ENCODE results near the gene PABPC1L.

DNA sequence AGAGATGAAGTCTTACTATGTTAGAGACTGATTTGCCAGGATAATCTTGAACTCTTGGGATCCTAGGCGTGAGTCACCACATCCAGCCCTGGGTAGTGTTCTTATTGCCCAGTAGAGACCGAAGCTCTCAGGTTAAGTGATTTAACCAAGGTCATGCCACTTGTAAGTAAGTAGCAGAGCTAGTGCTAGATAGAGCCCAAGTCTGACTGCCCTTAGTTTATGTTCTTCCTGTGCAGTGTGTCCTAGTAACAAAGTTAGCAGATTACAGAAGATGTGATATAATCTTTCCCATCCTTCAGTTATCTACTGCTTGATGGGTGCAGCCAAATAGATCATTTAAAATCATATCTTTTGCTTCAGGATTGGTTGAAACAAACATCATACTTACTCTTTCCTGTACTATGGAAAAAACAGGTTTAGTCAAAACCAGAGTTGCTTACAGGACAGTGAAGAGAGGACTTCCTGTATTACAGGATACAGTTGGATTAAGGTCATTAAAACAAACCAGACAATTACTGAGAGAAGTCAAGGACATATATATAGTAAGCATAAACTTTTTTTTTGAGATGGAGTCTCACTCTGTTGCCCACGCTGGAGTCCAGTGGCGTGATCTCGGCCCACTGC is 9.5 kb upstream of the PABPC1L start:
- TF ChIP-seq, protein P1, sequence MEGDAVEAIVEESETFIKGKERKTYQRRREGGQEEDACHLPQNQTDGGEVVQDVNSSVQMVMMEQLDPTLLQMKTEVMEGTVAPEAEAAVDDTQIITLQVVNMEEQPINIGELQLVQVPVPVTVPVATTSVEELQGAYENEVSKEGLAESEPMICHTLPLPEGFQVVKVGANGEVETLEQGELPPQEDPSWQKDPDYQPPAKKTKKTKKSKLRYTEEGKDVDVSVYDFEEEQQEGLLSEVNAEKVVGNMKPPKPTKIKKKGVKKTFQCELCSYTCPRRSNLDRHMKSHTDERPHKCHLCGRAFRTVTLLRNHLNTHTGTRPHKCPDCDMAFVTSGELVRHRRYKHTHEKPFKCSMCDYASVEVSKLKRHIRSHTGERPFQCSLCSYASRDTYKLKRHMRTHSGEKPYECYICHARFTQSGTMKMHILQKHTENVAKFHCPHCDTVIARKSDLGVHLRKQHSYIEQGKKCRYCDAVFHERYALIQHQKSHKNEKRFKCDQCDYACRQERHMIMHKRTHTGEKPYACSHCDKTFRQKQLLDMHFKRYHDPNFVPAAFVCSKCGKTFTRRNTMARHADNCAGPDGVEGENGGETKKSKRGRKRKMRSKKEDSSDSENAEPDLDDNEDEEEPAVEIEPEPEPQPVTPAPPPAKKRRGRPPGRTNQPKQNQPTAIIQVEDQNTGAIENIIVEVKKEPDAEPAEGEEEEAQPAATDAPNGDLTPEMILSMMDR (IDR thresholded peaks at IDR 0.05) = no peak
- TF ChIP-seq EP300 (IDR thresholded peaks at IDR 0.05) = no peak

Data from upper lobe of left lung (tissue), 4 donors.